HL-60 (cell line): ENCODE data around the gene MYO3B.

Source experiments
- GABPA ChIP-seq: IDR thresholded peaks from 2 replicates; pipeline ENCODE4 v1.6.1; 2012; ENCODE audit warnings: low read depth
- POLR2AphosphoS5 ChIP-seq: IDR thresholded peaks from 2 replicates; pipeline ENCODE4 v1.6.1; 2012; ENCODE audit warnings: low read depth
- SPI1 ChIP-seq: IDR thresholded peaks from 2 replicates; pipeline ENCODE4 v1.6.1; 2012; ENCODE audit warnings: low read depth, mild to moderate bottlenecking, borderline replicate concordance
- TF ChIP-seq, protein P1 (sequence below): IDR thresholded peaks from one replicate; pipeline ENCODE4 v1.5.1; 2011; ENCODE audit warnings: low read length, control low read depth, inconsistent platforms; ENCODE audit not compliant: insufficient read depth
- TF ChIP-seq, protein P2 (sequence below): IDR thresholded peaks from 2 replicates; pipeline ENCODE4 v1.6.1; 2012; ENCODE audit warnings: low read depth; ENCODE audit not compliant: insufficient replicate concordance

DNA sequence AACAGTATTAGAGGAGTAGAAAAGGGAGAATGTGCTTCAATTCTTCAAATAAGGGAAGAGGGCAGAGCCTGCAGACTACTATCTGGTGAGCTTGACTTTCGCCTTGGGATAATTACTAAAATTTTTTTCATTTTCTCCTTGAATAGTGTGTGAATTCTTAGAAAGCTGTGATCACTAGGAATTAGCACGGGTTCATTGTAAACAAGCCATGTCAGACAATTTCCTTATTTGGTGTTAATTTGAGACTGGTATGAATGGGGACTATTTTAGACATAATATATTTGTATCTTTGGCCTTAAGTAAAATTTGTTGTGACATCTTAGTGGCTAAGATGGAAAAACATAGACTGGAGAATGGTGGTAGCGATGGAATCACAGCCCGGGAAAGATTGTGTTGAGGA is 66.6 kb downstream of the MYO3B start:
- TF ChIP-seq, protein P1, sequence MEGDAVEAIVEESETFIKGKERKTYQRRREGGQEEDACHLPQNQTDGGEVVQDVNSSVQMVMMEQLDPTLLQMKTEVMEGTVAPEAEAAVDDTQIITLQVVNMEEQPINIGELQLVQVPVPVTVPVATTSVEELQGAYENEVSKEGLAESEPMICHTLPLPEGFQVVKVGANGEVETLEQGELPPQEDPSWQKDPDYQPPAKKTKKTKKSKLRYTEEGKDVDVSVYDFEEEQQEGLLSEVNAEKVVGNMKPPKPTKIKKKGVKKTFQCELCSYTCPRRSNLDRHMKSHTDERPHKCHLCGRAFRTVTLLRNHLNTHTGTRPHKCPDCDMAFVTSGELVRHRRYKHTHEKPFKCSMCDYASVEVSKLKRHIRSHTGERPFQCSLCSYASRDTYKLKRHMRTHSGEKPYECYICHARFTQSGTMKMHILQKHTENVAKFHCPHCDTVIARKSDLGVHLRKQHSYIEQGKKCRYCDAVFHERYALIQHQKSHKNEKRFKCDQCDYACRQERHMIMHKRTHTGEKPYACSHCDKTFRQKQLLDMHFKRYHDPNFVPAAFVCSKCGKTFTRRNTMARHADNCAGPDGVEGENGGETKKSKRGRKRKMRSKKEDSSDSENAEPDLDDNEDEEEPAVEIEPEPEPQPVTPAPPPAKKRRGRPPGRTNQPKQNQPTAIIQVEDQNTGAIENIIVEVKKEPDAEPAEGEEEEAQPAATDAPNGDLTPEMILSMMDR = no peak
- TF ChIP-seq GABPA (no peak), POLR2AphosphoS5 (no peak), SPI1 (no peak)
- TF ChIP-seq, protein P2, sequence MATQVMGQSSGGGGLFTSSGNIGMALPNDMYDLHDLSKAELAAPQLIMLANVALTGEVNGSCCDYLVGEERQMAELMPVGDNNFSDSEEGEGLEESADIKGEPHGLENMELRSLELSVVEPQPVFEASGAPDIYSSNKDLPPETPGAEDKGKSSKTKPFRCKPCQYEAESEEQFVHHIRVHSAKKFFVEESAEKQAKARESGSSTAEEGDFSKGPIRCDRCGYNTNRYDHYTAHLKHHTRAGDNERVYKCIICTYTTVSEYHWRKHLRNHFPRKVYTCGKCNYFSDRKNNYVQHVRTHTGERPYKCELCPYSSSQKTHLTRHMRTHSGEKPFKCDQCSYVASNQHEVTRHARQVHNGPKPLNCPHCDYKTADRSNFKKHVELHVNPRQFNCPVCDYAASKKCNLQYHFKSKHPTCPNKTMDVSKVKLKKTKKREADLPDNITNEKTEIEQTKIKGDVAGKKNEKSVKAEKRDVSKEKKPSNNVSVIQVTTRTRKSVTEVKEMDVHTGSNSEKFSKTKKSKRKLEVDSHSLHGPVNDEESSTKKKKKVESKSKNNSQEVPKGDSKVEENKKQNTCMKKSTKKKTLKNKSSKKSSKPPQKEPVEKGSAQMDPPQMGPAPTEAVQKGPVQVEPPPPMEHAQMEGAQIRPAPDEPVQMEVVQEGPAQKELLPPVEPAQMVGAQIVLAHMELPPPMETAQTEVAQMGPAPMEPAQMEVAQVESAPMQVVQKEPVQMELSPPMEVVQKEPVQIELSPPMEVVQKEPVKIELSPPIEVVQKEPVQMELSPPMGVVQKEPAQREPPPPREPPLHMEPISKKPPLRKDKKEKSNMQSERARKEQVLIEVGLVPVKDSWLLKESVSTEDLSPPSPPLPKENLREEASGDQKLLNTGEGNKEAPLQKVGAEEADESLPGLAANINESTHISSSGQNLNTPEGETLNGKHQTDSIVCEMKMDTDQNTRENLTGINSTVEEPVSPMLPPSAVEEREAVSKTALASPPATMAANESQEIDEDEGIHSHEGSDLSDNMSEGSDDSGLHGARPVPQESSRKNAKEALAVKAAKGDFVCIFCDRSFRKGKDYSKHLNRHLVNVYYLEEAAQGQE = no peak
